Stimulated activated CD8-positive, alpha-beta memory T cell treated with anti-CD3 and anti-CD28 coated beads, Interleukin-12 subunit alpha, Interleukin-12 subunit beta, amount 100 ng/mL, for 4 hours (primary cell): Measurements from ENCODE around the gene KDM1B.
"Not testable (repeated sequence)": the region's sequence is repeated elsewhere in the genome, so short reads cannot be mapped to it uniquely, and the experiment has no call there.

ENCODE experiments used
- DNase-seq: peaks from one replicate; pipeline ENCODE4 v3.0.0-alpha.2; 2020; ENCODE audit warnings: low read depth

The KDM1B gene

DNA sequence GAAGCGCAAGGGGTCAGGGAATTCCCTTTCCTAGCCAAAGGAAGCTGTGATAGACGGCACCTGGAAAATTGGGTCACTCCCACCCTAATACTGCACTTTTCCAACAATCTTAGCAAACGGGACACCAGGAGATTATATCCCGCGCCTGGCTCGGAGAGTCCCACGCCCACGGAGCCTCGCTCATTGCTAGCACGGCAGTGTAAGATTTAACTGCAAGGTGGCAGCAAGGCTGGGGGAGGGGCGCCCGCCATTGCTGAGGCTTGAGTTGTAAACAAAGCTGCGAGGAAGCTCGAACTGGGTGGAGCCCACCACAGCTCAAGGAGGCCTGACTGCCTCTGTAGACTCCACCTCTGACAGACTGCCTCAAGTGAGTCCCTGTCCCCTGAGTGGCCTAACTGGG, 73.4 kb downstream of the KDM1B start:
- not testable (repeated sequence) for DNase-seq

- DNase-seq, result not testable (repeated sequence)
Observed at GRCh38 chr6:18231856-18232255, 76.6 kb downstream of the KDM1B start.

DNA sequence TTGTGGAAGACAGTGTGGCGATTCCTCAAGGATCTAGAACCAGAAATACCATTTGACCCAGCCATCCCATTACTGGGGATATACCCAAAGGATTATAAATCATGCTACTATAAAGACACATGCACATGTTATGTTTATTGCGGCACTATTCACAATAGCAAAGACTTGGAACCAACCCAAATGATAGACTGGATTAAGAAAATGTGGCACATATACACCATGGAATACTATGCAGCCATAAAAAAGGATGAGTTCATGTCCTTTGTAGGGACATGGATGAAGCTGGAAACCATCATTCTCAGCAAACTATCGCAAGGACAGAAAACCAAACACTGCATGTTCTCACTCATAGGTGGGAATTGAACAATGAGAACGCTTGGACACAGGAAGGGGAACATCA, 78.5 kb downstream of the KDM1B start:
- DNase-seq, result not testable (repeated sequence)

GRCh38 chr6:18234564-18234963, 79.3 kb downstream of the KDM1B start:
- DNase-seq, result no peak

DNA sequence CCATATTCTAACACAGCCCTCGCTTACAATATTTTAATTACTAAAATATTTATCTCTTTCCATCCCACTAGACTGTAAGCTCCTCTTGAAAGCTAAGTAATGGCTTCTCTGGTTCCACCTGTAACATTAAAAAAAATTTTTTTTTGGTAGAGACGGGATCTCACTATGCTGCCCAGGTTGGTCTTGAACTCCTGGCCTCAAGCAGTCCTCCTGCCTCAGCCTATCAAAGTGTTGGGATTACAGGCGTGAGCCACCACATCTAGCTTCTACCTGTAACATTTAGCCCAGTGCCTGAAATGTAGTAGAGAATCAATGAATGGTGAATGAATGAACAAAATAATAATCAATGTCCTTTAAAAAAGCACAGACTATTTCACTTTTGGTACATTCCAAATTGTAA, 80.3 kb downstream of the KDM1B start:
- DNase-seq, result no peak

GRCh38 chr6:18237167-18237566, 81.9 kb downstream of the KDM1B start:
- DNase-seq, result no peak

GRCh38 chr6:18240230-18240629, 85.0 kb downstream of the KDM1B start:
- DNase-seq, result no peak

- DNase-seq, result no peak
Observed at GRCh38 chr6:18241208-18242038, 86.2 kb downstream of the KDM1B start.

GRCh38 chr6:18242062-18242851, 87.0 kb downstream of the KDM1B start:
- DNase-seq, result no peak

GRCh38 chr6:18243302-18243893, 88.2 kb downstream of the KDM1B start:
- no peak for DNase-seq

DNA sequence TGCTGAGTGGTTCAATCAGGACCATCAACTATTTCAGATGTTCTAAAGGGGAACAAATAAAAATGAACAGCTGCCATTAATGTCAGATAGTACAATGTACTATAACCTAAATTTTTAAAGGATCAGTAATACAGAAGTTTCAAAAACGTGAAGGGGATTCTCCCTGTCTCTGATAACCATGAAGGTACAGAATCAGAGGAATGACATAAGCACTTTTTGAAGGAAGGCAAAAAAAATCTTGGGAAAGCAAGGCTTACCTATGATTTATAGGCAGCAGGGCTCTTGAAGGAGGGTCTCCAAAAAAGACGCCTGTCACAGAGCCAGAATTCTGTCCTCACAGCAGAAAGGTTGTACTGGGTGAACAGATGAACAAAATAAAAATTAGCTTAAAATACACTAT, 89.0 kb downstream of the KDM1B start:
- DNase-seq, result no peak

DNA sequence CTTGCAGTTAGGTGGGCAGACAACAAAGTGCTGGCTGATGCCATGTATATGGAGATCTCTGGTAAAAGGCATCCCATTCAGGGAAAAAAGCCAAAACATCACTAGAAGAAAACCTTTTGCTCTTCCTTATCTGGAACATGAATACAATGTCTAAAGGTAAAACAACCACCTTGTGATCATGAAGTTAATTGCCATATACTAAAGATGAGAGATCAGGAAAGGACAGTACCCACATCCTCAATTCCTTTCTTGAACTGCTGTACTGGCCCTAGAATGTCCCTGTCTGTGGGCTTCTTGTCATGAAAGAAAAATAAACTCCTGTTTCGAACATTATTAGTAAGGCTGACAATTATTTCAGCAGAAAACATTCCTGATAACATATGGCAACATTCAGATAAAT, 89.9 kb downstream of the KDM1B start:
- DNase-seq, result no peak

DNA sequence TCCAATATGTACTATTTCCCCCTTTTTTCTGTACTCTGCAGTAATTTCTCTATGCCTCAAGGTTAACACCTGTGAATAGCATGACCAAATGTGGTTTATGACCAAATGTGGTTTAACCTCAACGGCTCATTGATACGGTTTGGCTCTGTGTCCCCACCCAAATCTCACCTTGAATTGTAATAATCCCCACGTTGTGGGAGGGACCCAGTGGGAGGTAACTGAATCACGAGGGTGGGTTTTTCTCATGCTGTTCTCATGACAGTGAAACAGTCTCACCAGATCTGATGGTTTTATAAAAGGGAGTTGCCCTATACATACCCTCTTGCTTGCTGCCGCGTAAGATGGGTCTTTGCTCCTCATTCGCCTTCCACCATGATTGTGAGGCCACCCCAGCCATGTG, 90.4 kb downstream of the KDM1B start:
- DNase-seq, result no peak

- no peak for DNase-seq
Observed at GRCh38 chr6:18246205-18246604, 91.0 kb downstream of the KDM1B start.

DNA sequence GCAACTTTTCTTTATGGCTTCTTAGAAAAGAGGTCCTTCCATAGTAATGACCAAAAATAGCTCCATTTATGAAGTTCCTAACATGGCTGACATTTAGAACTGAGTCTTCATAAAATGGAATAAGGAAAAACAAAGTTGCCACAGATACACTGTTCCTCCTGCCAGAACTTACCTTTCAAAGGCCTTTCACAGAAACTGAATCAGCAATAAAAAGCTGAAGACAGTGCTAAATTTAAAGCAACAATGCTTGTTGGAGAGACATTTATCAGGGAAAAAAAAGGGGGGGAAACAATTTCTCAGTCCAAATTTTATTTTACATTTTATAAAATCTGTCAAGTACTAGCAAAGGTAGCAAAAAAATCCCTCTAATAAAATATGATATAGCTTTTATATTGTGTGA, 91.8 kb downstream of the KDM1B start:
- no peak for DNase-seq

GRCh38 chr6:18248698-18249097, 93.5 kb downstream of the KDM1B start:
- DNase-seq, result no peak

DNA sequence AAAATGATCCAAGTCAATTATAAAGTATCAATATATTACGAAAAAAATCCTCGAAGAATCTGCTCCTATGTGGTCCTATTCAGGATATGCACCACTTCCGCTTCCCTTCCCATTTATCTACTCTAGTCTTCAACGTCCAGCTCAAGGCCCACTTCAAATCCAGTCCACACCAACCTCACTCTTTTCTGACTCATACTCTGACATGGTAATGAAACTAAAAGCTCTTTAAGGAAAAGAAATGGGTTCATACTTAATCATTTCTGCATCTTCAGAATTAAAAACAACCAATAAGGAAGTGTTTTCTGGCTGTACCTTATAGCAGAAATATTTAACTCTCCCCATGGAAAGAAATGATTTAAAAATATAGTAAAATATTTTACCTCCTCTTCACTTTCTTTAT, 94.0 kb downstream of the KDM1B start:
- no peak for DNase-seq

- DNase-seq, result no peak
Observed at GRCh38 chr6:18253635-18254034, 98.4 kb downstream of the KDM1B start.

DNA sequence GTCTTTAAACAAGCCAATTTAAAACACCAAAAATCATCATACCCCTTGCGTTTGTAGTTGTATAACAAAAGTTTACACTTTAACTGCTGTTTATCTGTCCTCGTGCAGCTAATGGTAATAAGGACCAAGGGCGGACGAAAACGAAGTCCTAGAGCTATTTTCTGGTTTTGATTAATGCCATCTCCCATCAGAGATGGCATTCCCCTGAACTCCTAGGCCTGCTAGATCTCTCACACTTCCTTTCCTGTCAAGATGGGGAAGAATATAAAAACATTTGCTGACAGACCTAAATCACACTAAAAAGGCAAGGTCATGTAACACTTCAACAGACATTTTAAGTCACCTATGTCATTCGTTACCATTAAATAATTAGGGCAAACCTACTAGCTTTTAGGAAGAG, 99.6 kb downstream of the KDM1B start:
- DNase-seq, result no peak

- DNase-seq, result no peak
Observed at GRCh38 chr6:18259675-18260447, 104.6 kb downstream of the KDM1B start.

GRCh38 chr6:18260448-18261106, 105.4 kb downstream of the KDM1B start:
- DNase-seq, result no peak

GRCh38 chr6:18261877-18262276, 106.7 kb downstream of the KDM1B start:
- DNase-seq, result no peak
